ENCODE measurements around the gene RANBP17. TPM values are rescaled to one million over a fixed set of nuclear protein-coding genes. Genes with fewer than 3 reads are reported as not detected.

The RANBP17 gene
- total and polyA plus RNA-seq, 12 donors: 5.5 to 119 (median 22.2) TPM

GRCh38 chr5:171226864-171227263 lies 365.0 kb downstream of the RANBP17 start:
- no peaks in the 10 kb centered on the region for H3K4me1 ChIP-seq (replicated peaks in 1 of 2)
- no peak overlapping the region for H3K4me3 ChIP-seq
- H3K36me3 ChIP-seq (replicated peaks in 1 of 2): no peaks in the 10 kb centered on the region
- H3K27me3 ChIP-seq: no peaks in the 10 kb centered on the region
- intact Hi-C loops (cut with DNase I): no loop called here
- H3K27ac ChIP-seq: no peak overlapping the region
- no peak for DNase-seq
- TF ChIP-seq CTCF (IDR thresholded peaks at IDR 0.05): no peak
- TF ChIP-seq POLR2A (IDR thresholded peaks at IDR 0.05): no peak
- 92 to 100% (median 95%) methylated on average over 1 of the region's 1 CpG for WGBS, 4 donors
- no peaks in the 10 kb centered on the region for H3K9me3 ChIP-seq (replicated peaks in 1 of 3)

GRCh38 chr5:171236651-171237050 lies 374.8 kb downstream of the RANBP17 start:
- Histone ChIP-seq H3K27ac (no peak overlapping the region), H3K4me3 (no peak overlapping the region), H3K27me3 (no peaks in the 10 kb centered on the region), H3K36me3 (replicated peaks in 1 of 2) (no peaks in the 10 kb centered on the region), H3K9me3 (replicated peaks in 1 of 3) (no peaks in the 10 kb centered on the region), H3K4me1 (replicated peaks in 1 of 2) (no peaks in the 10 kb centered on the region)
- TF ChIP-seq POLR2A (IDR thresholded peaks at IDR 0.05): no peak
- 89 to 100% (median 95%) methylated on average over 1 of the region's 1 CpG for WGBS, 4 donors
- intact Hi-C loops (cut with DNase I): no loop called here
- DNase-seq: no peak

GRCh38 chr5:171242521-171242920 lies 380.7 kb downstream of the RANBP17 start:
- H3K27me3 ChIP-seq: no peaks in the 10 kb centered on the region
- no peaks in the 10 kb centered on the region for H3K9me3 ChIP-seq (replicated peaks in 1 of 3)
- no peaks in the 10 kb centered on the region for H3K36me3 ChIP-seq (replicated peaks in 1 of 2)
- H3K4me3 ChIP-seq: no peak overlapping the region
- DNase-seq: no peak
- intact Hi-C loops (cut with DNase I): no loop called here
- no peaks in the 10 kb centered on the region for H3K4me1 ChIP-seq (replicated peaks in 1 of 2)
- H3K27ac ChIP-seq: no peak overlapping the region
- no peak for TF ChIP-seq POLR2A (IDR thresholded peaks at IDR 0.05)
- no peak for TF ChIP-seq CTCF (IDR thresholded peaks at IDR 0.05)
- 86 to 100% (median 93%) methylated on average over 1 of the region's 1 CpG for WGBS, 4 donors

- WGBS, 4 donors: 94 to 100% (median 95%) methylated on average over 2 of the region's 2 CpGs
- no peaks in the 10 kb centered on the region for H3K4me1 ChIP-seq (replicated peaks in 1 of 2)
- H3K4me3 ChIP-seq: no peak overlapping the region
- peaks cover 0 to 6% (median 0%) of the 10 kb centered on the region in 3 donors for H3K9me3 ChIP-seq (replicated peaks in 1 of 3)
- H3K27ac ChIP-seq: no peak overlapping the region
- H3K27me3 ChIP-seq: no peaks in the 10 kb centered on the region
- intact Hi-C loops (cut with DNase I): no loop called here
- TF ChIP-seq CTCF (IDR thresholded peaks at IDR 0.05): no peak
- no peak for TF ChIP-seq POLR2A (IDR thresholded peaks at IDR 0.05)
- DNase-seq: no peak
- no peaks in the 10 kb centered on the region for H3K36me3 ChIP-seq (replicated peaks in 1 of 2)
Observed at GRCh38 chr5:171246231-171246630, 384.4 kb downstream of the RANBP17 start.

- no peak for DNase-seq
- Histone ChIP-seq H3K9me3 (replicated peaks in 1 of 3) (peaks cover 0 to 6% (median 0%) of the 10 kb centered on the region in 3 donors), H3K4me3 (no peak overlapping the region), H3K27me3 (no peaks in the 10 kb centered on the region), H3K4me1 (replicated peaks in 1 of 2) (no peaks in the 10 kb centered on the region), H3K36me3 (replicated peaks in 1 of 2) (no peaks in the 10 kb centered on the region), H3K27ac (no peak overlapping the region)
- intact Hi-C loops (cut with DNase I): no loop called here
- no peak for TF ChIP-seq CTCF (IDR thresholded peaks at IDR 0.05)
- no peak for TF ChIP-seq POLR2A (IDR thresholded peaks at IDR 0.05)
Observed at GRCh38 chr5:171249460-171249859, 387.6 kb downstream of the RANBP17 start.
